ENCODE data around the gene CDS2. TPM values are rescaled to one million over a fixed set of nuclear protein-coding genes. Genes with fewer than 3 reads are reported as not detected.
A peak's percentile ranks its signal among the peaks of the same experiment; 100 is the strongest.

Gene CDS2
- total and polyA plus RNA-seq, 2 of the 13 experiments (the other 11 are each of a cell fraction or from before 2014, with no cell fraction given): 81.3 to 153 TPM

GRCh38 chr20:5120185-5120476 is 6.7 kb upstream of the CDS2 start (continued):
- TF ChIP-seq LRRFIP1 (CRISPR knock-in tag; conservative IDR thresholded peaks at IDR 0.05) (no peak), ZNF329 (CRISPR knock-in tag; IDR thresholded peaks at IDR 0.05; ENCODE audit: low read depth) (no peak; the same call in 1 of the 2 replicates), ARHGAP35 (CRISPR knock-in tag; IDR thresholded peaks at IDR 0.05; ENCODE audit: borderline replicate concordance) (no peak), RFXAP (CRISPR knock-in tag; IDR thresholded peaks at IDR 0.05; ENCODE audit: borderline replicate concordance) (no peak; the same call in 1 of the 2 replicates), DRAP1 (CRISPR knock-in tag; IDR thresholded peaks at IDR 0.05) (peak; percentile 10), ZNF446 (CRISPR knock-in tag; IDR thresholded peaks at IDR 0.05) (no peak), ZNF280B (CRISPR knock-in tag; IDR thresholded peaks at IDR 0.05; ENCODE audit: borderline replicate concordance) (no peak), AKNA (CRISPR knock-in tag; IDR thresholded peaks at IDR 0.05; ENCODE audit: borderline replicate concordance) (no peak), REL (CRISPR knock-in tag; conservative IDR thresholded peaks at IDR 0.05) (no peak), FOXA3 (CRISPR knock-in tag; IDR thresholded peaks at IDR 0.05) (no peak), SP5 (CRISPR knock-in tag; IDR thresholded peaks at IDR 0.05; ENCODE audit: borderline replicate concordance, low read depth) (no peak), ZNF547 (CRISPR knock-in tag; IDR thresholded peaks at IDR 0.05) (no peak), ZNF660 (CRISPR knock-in tag; IDR thresholded peaks at IDR 0.05; ENCODE audit: borderline replicate concordance, low read depth) (no peak), ZNF629 (CRISPR knock-in tag; conservative IDR thresholded peaks at IDR 0.05) (no peak; the same call in 1 of the 2 replicates), TIGD3 (CRISPR knock-in tag; IDR thresholded peaks at IDR 0.05; ENCODE audit: borderline replicate concordance) (no peak), NCOA5 (CRISPR knock-in tag; IDR thresholded peaks at IDR 0.05) (no peak), ZNF670 (CRISPR knock-in tag; IDR thresholded peaks at IDR 0.05; ENCODE audit: borderline replicate concordance) (0 out of 2 replicates have a peak, but pooled peaks have one; percentile 3), ZNF136 (CRISPR knock-in tag; IDR thresholded peaks at IDR 0.05; ENCODE audit: low read depth) (no peak), RELA (CRISPR knock-in tag; IDR thresholded peaks at IDR 0.05) (no peak), SKI (IDR thresholded peaks at IDR 0.05; ENCODE audit: partially characterized antibody) (no peak)

Data from HepG2 (cell line).